ENCODE results near the gene PIGW.

Gene PIGW, protein sequence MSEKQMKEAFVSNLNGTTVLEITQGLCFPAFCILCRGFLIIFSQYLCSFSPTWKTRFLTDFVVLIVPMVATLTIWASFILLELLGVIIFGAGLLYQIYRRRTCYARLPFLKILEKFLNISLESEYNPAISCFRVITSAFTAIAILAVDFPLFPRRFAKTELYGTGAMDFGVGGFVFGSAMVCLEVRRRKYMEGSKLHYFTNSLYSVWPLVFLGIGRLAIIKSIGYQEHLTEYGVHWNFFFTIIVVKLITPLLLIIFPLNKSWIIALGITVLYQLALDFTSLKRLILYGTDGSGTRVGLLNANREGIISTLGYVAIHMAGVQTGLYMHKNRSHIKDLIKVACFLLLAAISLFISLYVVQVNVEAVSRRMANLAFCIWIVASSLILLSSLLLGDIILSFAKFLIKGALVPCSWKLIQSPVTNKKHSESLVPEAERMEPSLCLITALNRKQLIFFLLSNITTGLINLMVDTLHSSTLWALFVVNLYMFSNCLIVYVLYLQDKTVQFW

GRCh38 chr17:36534840-36535668, at the start of gene PIGW, which contains the start of gene MYO19:
Gene PIGW, plus strand, starts transcription at chr17:36534987. Its CDS starts 2,115 bp downstream, at chr17:36537102.
Gene MYO19, minus strand, starts transcription at chr17:36534868. Its CDS starts 2,330 bp downstream, at chr17:36532538.
- peak; percentile 71 for DNase-seq

- no peak for DNase-seq
These were observed 49.8 kb upstream of the PIGW start for GRCh38 chr17:36485027-36485426.

DNA sequence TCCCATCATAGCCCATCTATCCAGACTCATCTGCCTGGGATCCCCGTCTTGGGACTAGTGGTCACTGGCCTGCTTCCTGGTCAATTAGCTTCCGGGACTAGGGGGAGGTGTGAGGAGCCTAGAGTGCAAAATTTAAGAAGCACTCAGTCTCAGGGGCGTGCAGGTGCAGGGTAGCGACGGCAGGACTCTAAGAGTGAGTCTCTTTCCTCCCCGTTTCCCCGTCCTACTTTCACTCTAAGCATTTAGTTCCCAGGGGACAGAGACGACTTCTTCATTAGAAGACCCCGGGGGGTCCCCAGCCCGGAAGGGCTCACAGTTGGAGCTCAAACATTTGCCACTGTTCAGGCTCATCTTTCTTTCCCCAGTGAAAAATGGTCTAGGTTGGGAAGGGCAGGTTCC, 49.0 kb upstream of the PIGW start:
- DNase-seq, result no peak

- peak; percentile 85 for DNase-seq
These were observed 48.3 kb upstream of the PIGW start, which contains the start of gene ZNHIT3 for GRCh38 chr17:36486204-36487194. Gene ZNHIT3, plus strand, starts transcription at chr17:36486681. Its CDS starts 19 bp downstream, at chr17:36486700.

GRCh38 chr17:36493956-36494355, 40.8 kb upstream of the PIGW start:
- DNase-seq, result no peak

- DNase-seq, result no peak
These were observed 40.1 kb upstream of the PIGW start for GRCh38 chr17:36494674-36495073.

DNA sequence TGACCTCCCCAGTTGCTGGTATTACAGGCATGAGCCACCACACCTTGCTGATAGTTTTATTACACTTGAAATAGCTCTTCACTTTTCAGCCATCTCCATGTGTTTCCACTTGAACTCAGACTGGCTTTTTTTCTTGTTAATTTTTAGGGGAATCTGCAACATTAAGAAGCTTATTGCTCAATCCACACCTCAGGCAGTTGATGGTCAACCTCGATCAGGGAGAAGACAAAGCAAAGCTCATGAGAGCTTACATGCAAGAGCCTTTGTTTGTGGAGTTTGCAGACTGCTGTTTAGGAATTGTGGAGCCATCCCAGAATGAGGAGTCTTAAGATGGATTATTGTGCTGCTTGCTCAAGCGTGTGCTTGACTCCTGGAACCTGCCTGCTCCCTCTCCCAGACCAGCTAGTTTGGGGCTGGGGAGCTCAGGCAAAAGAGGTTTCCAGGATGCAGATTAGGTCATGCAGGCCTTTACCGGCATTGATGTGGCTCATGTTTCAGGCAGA, 39.7 kb upstream of the PIGW start:
- no peak for DNase-seq

GRCh38 chr17:36496018-36496789, 38.6 kb upstream of the PIGW start:
- no peak for DNase-seq

- no peak for DNase-seq
These were observed 36.6 kb upstream of the PIGW start for GRCh38 chr17:36498155-36498554.

GRCh38 chr17:36498560-36499300, 36.1 kb upstream of the PIGW start:
- DNase-seq, result no peak

GRCh38 chr17:36500745-36501225, 34.0 kb upstream of the PIGW start:
- no peak for DNase-seq

- DNase-seq, result no peak
These were observed 33.4 kb upstream of the PIGW start for GRCh38 chr17:36501351-36501750.

DNA sequence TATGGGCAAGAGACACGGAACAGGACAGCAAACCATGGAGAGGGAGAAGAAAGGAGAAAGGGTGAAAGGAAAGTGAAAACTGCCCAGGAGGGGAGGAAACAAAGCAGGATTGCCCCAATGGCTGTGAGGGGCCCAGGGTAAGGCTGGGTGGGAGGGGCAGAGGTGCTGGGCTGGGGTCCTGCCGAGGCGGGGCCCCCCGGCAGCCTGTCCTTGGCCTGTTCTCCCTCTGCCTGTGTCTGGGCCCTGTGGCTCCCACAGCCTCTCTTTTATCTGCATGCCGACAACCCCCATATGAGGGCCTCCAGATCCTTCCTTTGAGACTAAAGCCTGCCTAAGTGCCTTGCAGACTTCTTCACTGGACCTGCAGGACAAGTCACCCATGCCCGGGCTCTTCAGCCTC, 32.8 kb upstream of the PIGW start:
- no peak for DNase-seq

DNA sequence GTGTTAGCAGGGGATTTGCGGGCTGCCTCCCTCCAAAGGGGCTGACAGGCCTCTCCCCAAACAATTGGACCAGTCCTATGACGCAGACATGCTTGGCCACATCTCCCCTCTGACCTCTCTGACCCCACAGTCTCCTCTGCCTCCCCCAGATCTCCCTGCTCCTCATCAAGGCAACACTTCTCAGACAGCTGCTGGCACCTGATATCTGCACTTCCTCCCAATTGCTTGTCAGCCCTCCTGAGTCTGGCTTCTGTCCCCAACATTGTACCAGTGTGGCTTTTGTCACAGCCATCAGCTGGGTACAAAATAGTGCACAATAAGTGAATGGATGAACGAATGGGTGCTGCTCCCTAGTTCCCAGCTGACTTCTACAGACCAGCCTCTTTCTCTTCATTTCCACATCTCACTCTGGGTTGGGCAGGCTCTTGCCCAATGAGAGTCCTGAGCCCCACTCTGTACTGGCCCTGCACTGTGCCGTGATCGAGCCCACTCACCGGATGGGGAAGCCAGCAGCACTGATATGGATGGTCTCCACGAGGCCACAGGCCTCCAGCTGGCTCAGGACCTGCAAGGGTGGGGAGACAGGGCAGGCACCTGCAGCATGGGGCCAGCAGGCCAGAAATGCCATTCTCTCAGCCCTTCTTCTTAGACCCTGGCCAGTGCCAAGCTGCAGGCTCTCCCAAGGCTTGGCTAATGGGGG, 31.2 kb upstream of the PIGW start:
- DNase-seq, result no peak

- DNase-seq, result no peak
These were observed 30.6 kb upstream of the PIGW start for GRCh38 chr17:36504156-36504545.

GRCh38 chr17:36505171-36505570, 29.6 kb upstream of the PIGW start:
- DNase-seq, result no peak

GRCh38 chr17:36506249-36506826, 28.4 kb upstream of the PIGW start:
- DNase-seq, result no peak

- DNase-seq, result no peak
These were observed 28.0 kb upstream of the PIGW start for GRCh38 chr17:36506831-36507230.

DNA sequence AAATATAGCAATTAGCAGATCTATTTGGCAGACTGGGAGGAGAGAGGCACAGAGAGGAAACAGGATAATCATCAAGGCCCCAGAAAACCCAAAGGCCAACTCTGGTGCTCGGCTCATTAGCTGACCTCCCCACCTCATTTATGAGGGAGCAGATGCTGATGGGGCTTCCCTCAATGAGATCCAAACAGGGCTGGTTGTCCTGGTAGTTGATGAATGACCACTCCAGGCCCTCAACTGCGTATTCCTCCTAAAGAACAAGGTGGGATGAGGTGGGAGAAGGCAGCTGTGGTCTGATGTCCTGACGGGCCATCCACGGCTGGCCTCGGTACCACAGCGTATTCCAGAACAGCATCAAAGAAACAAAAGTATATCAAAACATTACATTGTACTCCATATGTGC, 27.5 kb upstream of the PIGW start:
- DNase-seq, result no peak

Measured in NCI-H1048 (cell line).